GM18870 (cell line): ENCODE data around the gene CNTNAP2.

Source experiments
- ATAC-seq: cut with Tn5 transposase; IDR thresholded peaks from one replicate; pipeline ENCODE4 v1.9.1; 2021; ENCODE audit warnings: moderate library complexity; ENCODE audit not compliant: unreplicated experiment

The CNTNAP2 gene

GRCh38 chr7:148107443-148108127 is 1991.0 kb downstream of the CNTNAP2 start:
- ATAC-seq, result no peak

GRCh38 chr7:148108381-148108780 is 1991.8 kb downstream of the CNTNAP2 start:
- ATAC-seq, result no peak

GRCh38 chr7:148110097-148110868 is 1993.7 kb downstream of the CNTNAP2 start:
- ATAC-seq, result no peak

DNA sequence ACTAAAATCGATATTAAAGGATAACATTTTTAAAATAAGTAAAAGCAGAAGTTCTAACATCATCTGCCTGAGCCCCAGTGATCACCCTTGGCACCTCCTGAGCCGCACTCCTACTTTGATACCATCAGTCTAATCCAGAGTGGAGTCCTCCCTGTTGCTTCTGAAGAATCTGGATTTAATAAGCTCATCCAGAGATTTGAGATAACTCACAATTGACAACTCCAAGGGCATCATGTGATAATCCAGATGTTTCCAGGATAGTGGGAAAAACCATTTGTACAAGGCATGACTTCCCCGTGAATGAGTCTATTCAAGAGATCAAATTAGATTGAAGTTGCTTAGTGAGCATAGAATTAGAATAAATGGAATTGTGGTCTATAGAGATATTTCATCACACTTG is 1998.2 kb downstream of the CNTNAP2 start:
- ATAC-seq, result no peak

DNA sequence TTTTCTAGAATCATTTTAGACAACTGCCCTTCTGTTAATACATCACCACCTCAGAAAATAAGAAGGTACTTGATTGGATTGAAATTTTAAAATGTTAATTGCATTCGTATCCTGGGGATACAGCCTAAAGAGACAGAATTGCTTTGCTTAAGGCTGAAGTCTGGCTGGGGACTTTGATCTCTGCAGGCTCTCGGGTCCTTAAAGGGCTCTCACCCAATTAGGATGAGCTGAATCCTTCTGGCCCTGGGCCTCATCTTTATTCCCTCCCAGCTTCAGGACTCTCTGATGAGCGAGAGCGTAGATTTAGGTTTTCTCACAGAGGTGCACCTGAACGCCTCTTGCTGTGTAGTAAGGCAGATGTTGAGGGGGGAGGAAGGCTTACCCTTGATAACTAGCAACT is 1998.7 kb downstream of the CNTNAP2 start:
- no peak for ATAC-seq

- ATAC-seq, result no peak
Measured at GRCh38 chr7:148116195-148116594, 1999.6 kb downstream of the CNTNAP2 start.

- no peak for ATAC-seq
Measured at GRCh38 chr7:148116829-148117403, 2000.3 kb downstream of the CNTNAP2 start.

- no peak for ATAC-seq
Measured at GRCh38 chr7:148118371-148118770, 2001.8 kb downstream of the CNTNAP2 start.

- no peak for ATAC-seq
Measured at GRCh38 chr7:148121401-148121800, 2004.8 kb downstream of the CNTNAP2 start.

DNA sequence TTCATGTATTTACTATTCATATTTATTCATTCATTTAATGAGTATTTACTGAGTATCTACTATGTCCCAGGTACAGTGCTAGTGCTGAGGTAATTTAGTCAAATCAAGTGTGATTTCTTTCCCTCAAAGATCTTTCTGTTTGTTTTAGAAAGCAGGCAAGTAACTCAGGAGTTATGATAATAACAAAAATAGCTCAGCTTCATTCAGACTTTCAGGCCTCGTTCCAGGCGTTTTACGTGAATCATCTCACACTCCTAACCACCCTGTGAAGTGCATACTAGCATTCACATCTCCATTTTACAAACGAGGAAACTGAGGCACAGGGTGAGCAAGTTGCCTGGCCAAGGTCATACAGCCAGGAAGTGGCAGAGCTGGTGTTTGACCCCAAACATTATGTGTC is 2005.2 kb downstream of the CNTNAP2 start:
- ATAC-seq, result no peak

DNA sequence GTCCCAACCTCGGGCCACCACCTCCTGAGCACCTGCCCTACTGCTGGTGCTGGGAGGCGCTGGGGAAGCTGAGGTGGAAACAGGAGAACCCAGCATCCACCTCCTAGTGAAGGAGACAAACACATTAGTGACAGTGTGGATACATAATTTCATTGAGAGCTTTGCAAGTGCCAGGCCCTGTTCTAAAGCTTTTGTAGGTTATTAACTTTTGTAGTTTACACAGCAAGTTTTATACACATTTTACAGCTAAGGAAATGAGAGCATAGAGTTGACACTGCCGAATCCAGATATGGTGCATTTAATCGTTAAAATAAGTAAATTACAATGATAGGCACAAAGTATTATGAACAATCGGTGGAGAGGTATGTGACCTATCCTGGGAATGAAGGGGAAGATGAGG is 2007.9 kb downstream of the CNTNAP2 start:
- ATAC-seq, result no peak

DNA sequence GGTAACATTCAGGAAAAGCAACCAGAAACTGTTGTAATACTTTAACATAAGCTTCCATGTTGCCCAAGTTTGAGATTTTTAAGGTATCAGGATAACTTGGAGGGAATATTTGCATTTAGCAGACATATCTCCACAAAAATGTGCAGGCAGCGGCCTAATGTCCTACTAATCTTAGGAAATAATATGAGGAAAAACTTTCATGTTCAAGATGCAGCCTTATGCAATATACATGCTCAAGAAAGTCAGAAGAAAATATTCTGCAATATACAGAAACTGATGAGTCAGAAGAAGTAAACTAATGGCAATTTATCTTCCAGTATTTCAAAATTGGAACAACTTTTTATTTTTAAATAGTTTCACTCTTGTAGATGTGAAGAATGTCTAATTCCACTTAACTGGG is 2010.8 kb downstream of the CNTNAP2 start:
- ATAC-seq, result no peak

DNA sequence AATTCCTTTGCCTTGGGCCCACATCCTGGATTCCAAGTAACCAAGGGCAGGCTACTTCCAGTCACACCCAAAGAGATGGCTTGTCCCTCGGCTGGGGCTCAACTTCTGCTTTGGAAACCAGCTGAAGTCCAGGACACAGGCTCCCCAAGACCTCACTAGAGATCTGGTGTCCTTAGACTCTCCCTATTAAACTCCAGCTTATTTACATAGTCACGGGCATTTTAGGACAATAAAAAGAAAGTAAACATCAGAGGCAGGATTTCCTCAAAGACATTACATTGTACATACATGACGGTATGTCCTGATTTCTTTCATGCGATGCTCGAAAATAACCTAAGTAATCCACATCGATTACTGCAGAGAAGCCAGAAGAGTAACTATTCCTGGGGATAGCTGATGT is 2012.4 kb downstream of the CNTNAP2 start:
- ATAC-seq, result no peak

DNA sequence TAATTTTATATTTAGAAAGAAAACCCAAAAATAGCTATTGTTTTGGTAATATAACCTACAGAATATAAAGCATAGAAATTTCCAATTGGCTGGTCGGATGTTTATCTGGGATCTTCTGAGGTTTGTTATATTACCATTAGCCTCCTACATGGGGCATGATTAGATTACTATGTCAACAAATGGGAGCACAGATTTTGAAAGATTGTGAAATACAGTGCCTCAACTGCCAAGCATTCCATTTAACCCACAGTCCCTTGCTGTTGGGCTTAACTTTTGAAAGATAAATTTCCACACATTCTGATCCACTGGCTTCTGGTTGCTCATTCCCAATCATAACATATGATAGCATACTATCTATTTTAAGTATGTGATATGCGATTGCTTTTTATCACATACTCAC is 2018.5 kb downstream of the CNTNAP2 start:
- ATAC-seq, result no peak

GRCh38 chr7:148135997-148136396 is 2019.4 kb downstream of the CNTNAP2 start:
- ATAC-seq, result no peak

- no peak for ATAC-seq
Measured at GRCh38 chr7:148142660-148143248, 2026.2 kb downstream of the CNTNAP2 start.

DNA sequence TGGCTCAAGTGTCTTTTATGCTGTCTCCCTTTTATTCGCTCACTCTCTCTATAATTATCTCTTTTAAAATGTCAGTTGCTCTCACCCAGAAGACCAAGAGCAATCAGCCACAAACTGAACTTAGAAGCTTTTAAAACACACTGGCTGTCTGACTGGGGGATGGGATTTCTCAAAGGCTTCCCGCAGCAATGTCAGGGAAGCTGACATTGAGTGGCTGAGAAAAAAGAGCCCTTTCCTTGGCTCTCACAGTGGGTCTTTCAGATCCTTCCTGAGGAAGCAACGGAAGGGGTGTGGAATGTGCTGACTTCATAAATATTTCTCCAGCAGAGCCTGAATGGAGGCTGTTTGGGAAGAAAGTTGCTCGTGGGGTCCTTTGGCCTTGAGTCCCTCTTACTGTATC is 2028.2 kb downstream of the CNTNAP2 start:
- ATAC-seq, result no peak

GRCh38 chr7:148146346-148146745 is 2029.7 kb downstream of the CNTNAP2 start:
- ATAC-seq, result no peak

DNA sequence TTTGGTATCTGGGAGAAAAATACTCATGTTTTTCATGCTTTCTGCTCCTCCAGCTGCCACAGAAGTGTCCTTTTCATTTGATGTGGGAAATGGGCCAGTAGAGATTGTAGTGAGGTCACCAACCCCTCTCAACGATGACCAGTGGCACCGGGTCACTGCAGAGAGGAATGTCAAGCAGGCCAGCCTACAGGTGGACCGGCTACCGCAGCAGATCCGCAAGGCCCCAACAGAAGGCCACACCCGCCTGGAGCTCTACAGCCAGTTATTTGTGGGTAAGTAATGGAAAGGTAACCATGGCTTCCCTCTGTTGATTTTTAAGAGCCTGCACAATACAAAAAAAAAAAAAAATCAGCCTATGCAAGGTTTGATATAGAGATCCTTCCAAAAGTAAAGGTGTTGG is 2030.8 kb downstream of the CNTNAP2 start:
- ATAC-seq, result no peak

GRCh38 chr7:148148456-148148855 is 2031.9 kb downstream of the CNTNAP2 start:
- ATAC-seq, result no peak

DNA sequence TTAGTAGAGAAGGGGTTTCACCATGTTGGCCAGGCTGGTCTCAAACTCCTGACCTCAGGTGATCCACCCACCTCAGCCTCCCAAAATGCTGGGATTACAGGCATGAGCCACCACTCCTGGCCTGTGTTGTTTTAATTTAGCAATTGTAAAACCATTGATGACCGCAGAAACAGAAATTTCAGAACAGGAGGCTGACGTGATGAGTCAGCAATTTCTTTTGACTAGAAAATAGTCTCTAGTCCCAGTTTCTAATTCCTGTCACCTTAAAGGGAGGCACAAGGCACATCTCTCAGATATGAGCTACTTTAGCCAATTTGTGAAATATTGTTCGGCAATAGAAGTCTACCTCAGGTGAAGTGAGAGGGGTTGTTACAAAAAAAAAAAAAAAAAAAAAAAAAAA is 2033.1 kb downstream of the CNTNAP2 start:
- no peak for ATAC-seq

- ATAC-seq, result no peak
Measured at GRCh38 chr7:148151778-148152177, 2035.2 kb downstream of the CNTNAP2 start.
